Activated naive CD4-positive, alpha-beta T cell treated with Interleukin-2 at 50 U/mL for 16 hours (primary cell): ENCODE results near the gene NDUFB6.
"Not testable (repeated sequence)": the region's sequence is repeated elsewhere in the genome, so short reads cannot be mapped to it uniquely, and the experiment has no call there.

Experiments
- DNase-seq: peaks from one replicate; pipeline ENCODE4 v3.0.0-alpha.2; 2020

NDUFB6 gene

GRCh38 chr9:32570262-32570661, 2.7 kb downstream of the NDUFB6 start:
- DNase-seq = no peak

DNA sequence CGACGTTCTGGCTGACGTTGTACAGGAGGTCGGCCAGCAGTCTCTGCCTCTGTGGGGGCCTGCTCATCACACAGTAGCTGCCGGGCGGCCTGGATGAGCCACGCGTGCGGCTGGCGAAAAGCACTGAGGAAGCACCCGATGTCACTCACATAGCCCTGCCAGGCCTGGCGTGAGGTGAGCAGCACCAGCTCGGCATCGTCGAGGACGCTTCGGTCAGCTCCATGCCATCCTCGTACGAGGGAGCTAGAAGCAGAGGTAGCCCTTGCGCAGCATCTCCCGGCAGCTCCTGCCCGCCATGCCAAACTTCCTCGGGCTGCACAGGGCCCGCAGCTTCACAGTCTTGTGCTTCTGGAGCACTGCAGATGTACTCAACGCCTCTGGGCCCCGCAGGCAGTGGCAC, 6.2 kb downstream of the NDUFB6 start:
- DNase-seq = no peak

GRCh38 chr9:32565967-32566366, 7.0 kb downstream of the NDUFB6 start:
- no peak for DNase-seq

GRCh38 chr9:32558408-32558934, 14.5 kb downstream of the NDUFB6 start:
- no peak for DNase-seq

- DNase-seq = no peak
Observed at GRCh38 chr9:32554591-32554990, 18.4 kb downstream of the NDUFB6 start.

DNA sequence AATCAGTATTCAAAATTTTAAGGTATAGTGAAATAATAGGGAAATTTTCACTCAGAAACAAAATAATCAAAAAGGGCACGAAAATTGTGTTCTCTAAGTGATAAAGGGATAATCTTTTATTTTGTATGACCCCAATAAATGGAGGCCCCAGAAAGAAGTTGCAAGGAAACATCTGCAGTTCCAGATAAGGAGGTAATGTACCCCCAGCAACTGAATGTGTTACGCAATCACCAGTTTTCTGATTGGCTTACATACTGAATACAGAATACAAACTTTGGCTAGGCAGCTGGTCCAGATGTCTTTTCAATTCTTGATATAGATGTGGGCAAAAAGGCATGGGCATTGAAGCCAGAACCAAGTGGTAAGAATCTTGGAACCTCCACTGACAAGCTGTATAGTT, 18.9 kb downstream of the NDUFB6 start:
- DNase-seq = no peak

DNA sequence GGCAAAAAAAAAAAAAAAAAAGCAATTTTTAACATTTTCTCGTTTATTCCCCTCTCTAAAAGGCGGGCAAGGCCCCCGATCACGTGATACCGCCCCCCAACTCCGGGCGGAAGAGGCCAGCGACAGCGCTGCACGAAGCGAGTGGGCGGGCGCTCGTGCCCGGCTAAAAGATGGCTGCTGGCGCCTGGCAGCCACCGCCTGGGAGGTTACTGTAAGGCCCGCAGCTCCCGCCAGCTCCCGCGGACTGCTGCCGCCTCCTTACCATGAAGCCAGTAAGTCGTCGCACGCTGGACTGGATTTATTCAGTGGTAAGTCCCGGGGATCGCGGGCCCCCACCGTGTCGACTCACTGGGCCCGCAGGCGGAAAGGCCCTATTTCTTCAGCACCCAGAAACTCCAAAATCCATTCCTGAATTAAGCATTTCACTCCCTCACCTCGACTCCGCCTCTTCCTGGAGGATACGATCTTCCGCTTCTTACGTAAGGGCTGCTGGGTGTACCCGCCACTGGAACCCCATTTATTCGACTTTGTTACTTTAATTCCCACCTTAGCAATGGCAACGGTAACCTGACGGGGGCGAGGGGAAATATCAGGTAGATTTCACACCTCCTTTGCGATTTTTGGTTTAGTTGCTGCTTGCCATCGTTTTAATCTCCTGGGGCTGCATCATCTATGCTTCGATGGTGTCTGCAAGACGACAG, 20.6 kb downstream of the NDUFB6 start, which contains the start of the genes SMIM27 and TOPORS:
TSS of gene SMIM27 (plus strand) at position 156 of the 701 bp plus-strand sequence. CDS start at position 264, 108 bp downstream.
TSS of gene TOPORS (minus strand) at position 415 of the 701 bp plus-strand sequence. CDS start at position 265, 150 bp downstream.
- peak; percentile 91 for DNase-seq

GRCh38 chr9:32551276-32552051, 21.5 kb downstream of the NDUFB6 start:
- peak; percentile 55 for DNase-seq

DNA sequence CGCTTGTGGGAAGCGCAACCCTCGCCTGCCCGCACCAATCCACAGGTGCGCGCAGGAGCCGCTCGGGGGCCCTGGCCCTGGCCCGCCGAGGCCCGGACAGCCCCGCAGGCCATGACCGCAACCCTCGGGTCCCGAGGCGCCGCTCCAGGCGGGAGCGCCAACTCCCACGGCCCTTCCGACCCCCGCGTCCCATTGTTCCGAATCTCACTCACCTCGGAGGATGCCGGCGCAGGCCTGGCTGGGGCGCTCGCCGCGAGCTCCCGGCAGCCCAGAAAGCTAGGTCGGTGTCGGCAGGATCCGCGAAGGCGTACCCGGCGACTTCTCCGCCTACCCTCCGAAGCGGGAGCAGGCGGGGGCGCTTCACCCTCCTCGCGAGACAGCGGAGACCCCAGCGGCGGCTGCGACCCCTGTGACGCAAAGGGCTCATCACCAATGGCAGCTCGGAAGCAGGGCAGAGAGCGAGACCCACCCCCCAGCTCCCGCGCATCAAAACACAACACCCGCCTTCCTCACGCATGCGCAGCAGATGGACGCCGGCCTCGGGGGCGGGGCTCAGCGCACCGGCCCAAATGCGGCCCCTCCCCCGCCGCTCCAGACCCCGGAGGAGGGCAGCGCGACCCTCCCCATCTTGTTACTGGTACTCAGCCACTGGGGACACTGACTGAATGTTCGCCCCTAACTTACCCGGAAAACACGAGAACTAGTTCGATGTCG, 22.2 kb downstream of the NDUFB6 start:
- peak; percentile 94 for DNase-seq

GRCh38 chr9:32550150-32550561, 22.8 kb downstream of the NDUFB6 start:
- DNase-seq = no peak

- not testable (repeated sequence) for DNase-seq
Observed at GRCh38 chr9:32548213-32548612, 24.7 kb downstream of the NDUFB6 start.

DNA sequence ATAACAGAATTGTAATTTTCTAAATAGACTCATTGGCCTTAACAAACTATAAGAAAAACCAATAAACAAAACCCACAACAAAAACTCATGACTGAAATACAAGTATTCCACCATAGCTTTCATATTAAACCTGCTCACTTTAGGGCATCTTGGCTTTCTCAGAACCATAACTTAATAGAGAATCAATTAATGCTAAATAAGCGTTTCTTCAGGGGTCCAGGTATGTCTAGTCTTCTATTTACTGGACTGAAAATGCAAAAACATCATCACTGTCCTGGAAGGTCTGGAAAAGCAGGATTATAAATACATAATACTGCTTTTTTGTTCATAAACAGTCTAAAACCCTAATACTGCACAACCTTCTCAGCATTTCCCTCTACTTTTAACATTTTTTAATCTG, 27.1 kb downstream of the NDUFB6 start:
- no peak for DNase-seq

GRCh38 chr9:32543047-32543446, 29.9 kb downstream of the NDUFB6 start:
- no peak for DNase-seq

GRCh38 chr9:32533816-32534215, 39.1 kb downstream of the NDUFB6 start:
- no peak for DNase-seq

GRCh38 chr9:32533336-32533735, 39.6 kb downstream of the NDUFB6 start:
- no peak for DNase-seq

DNA sequence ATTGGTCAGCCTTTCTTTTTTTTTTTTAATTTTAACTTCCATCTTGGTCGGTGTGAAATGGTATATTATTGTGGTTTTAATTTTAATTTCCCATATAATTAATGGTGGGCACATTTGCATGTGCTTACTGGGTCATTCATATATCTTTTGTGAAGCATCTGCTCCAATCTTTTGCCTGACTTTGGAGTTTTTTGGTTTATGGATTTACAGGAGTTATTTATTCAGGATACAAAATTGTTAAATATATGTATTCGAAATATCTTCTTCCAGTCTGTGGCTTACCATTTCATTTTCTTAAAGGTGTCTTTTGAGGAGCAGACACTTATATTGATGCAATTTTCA, 46.3 kb downstream of the NDUFB6 start:
- no peak for DNase-seq

DNA sequence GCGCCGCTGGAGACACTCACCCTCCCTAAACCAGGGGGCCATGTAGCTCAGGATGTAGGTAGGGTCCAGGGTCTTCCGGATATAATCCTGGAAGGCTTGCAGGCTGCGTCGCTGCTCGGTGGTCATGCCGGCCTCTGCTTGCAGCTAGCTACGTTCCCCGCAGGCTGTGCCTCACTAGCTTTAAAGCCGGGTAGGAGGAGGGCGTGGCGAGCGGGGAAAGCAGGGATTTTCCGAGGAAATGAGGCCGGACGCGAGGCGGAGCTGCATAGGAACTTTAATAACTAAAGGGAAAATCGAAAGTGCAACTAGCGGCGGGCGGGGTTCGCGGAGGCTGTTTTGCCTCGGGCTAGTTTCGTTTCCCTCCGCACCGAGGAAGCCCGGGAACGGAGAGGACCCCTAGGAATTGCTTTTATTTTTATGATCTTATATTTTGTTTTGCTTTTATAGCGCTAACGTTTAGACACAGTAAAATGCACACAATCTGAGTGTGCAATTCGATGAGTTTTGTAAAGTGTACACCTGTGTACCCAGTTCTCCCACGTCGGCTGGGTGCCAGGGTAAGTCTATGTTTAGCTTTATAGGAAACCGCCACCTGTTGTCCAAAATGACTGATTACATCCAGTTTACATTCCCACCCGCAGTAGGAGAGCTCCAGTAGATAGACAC, 46.8 kb downstream of the NDUFB6 start, which contains the start of gene RIGI:
TSS of gene RIGI (minus strand) at position 156 of the 666 bp plus-strand sequence. CDS start at position 126, 30 bp downstream.
- peak; percentile 81 for DNase-seq

- no peak for DNase-seq
Observed at GRCh38 chr9:32525709-32526030, 47.3 kb downstream of the NDUFB6 start.

GRCh38 chr9:32524892-32525708, 47.9 kb downstream of the NDUFB6 start:
- DNase-seq = peak; percentile 23

- DNase-seq = not testable (repeated sequence)
Observed at GRCh38 chr9:32524558-32524891, 48.4 kb downstream of the NDUFB6 start.

- DNase-seq = no peak
Observed at GRCh38 chr9:32523910-32524309, 49.0 kb downstream of the NDUFB6 start.

DNA sequence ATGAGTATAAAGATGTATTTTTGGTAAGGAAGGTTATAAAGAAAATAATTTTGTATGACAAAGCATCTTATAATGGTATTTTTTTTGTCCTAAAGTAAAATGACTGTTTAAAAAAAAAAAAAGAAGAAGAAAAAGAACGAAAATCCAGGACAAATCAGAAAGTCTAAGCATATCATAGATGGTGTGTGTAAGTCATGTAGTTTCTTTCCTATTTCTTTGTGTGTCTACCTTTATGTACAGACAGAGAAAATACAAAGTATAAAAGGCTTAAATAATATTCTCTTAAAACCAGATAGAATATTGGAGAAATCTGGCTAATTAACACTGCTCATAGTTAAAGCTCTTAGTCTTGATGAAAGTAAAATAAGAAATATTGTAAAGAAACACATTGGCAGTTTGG, 54.7 kb downstream of the NDUFB6 start:
- DNase-seq = no peak
